NCI-H226 (cell line): Measurements from ENCODE around the gene AFMID.
"Not testable (repeated sequence)": the region's sequence is repeated elsewhere in the genome, so short reads cannot be mapped to it uniquely, and the experiment has no call there.

Experiments used
- DNase-seq: peaks from one replicate; pipeline ENCODE4 v3.0.0-alpha.2; 2015

The AFMID gene, protein sequence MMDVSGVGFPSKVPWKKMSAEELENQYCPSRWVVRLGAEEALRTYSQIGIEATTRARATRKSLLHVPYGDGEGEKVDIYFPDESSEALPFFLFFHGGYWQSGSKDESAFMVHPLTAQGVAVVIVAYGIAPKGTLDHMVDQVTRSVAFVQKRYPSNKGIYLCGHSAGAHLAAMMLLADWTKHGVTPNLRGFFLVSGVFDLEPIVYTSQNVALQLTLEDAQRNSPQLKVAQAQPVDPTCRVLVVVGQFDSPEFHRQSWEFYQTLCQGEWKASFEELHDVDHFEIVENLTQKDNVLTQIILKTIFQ

DNA sequence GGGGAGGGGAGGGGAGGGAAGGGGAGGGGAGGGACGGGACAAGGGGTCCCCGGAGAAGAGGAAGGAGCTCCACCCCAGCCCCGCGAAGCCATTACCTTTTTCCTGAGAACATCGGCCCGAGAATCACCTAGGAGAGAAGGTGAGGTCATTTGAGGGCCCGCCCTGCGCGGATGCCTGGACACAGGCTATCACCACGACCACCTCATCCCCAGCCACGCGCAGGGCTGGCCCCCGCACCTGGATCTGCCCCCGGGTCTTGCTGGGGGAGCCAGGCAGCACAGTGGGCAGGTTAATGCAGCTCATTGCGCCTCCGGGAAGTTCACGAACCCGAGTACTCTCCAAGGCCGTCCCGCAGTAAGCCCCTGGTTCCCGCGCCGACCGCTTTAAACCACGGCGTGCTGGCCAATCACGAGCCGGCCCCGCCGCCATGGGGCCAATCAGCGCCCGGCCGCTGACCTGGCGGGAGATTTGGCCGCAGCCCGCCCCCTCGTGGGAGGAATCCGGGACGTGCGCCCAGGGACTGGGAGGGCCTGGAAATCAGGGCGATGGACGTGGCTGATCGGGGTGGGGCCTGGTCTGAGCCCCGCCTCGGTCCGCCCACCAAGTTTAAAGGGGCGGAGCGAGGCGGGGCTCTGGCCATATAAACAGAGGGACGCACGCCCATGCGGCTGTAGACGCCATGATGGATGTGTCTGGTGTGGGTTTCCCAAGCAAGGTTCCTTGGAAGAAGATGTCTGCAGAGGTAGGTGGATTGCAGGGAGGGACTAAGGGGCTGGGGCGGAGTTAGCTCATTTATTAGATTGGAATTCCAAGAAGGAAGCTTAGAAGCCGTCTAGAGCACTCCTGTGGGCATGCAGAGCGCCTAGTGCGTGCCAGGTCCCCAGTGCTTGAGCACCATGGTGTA is at the start of gene AFMID, which contains the start of gene TK1:
Gene AFMID (plus strand): TSS at position 671 of the 904 bp plus-strand sequence. CDS start 9 bp downstream, at position 680.
Gene TK1 (minus strand): TSS at position 361 of the 904 bp plus-strand sequence. CDS start 58 bp downstream, at position 303.
- peak; percentile 94 for DNase-seq

DNA sequence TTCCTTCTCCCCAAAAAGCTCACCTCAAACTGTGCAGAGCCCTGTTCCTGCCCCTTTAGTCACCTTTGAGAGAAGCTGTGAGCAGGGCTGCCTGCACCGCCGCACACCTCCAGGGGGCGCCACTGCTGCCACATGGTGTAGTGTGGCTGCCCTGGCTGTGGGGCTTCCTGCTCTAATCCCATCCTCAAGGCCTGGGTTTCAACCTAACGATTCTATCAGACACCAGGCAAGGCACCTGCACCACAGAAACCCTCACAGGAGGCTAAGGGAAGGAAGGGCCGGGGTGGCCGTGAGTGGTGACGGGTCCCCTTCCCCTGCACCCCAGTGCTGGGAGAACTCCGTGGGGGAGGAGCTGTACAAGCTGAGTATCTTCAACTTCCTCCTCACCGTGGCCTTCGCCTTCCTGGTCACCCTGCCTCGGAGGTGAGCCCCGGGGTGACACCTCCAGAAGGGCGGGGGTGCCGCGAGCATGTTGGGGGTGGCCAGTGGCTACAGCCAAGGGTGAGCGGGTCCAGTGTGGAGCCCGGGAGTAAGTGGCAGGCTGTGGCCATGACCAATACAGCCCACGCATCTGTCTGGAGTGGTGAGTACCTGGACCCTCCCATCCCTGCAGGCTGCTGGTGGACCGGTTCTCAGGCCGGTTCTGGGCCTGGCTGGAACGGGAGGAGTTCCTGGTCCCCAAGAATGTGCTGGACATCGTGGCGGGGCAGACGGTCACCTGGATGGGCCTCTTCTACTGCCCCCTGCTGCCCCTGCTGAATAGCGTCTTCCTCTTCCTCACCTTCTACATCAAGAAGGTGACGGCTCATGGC is 49.6 kb upstream of the AFMID start:
- DNase-seq: no peak

DNA sequence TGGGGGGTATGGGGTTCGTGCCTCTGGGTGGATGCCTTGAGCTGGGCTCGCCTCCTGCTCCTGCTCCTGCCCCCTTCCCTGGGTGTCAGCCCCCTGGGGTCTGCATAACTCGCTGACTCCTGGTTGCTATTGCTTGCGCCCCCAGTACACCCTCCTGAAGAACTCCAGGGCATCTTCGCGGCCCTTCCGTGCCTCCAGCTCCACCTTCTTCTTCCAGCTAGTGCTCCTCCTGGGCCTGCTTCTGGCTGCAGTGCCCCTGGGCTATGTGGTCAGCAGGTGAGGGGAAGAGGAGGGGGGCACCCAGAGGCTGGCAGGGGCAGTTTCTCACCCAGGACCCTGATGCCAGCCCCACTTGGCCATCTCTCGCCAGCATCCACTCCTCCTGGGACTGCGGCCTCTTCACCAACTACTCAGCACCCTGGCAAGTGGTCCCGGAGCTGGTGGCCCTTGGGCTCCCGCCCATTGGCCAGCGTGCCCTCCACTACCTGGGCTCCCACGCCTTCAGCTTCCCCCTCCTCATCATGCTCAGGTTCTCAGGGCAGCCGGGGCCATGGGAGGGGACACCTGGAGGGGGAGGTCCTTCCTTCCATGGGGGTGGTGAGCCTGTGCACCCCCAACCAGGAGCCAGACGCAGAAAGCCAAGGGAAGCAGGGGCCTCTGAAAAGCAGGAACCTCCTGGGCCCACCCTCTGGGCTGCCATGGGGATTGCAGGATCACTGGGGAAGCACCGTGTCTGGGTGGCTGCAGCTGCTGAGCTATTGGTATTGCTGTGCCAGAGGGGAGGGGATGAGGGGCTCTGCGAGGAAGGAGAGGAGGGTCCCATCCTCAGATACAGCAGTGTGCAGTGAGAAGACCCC is 48.7 kb upstream of the AFMID start:
- DNase-seq: no peak

DNA sequence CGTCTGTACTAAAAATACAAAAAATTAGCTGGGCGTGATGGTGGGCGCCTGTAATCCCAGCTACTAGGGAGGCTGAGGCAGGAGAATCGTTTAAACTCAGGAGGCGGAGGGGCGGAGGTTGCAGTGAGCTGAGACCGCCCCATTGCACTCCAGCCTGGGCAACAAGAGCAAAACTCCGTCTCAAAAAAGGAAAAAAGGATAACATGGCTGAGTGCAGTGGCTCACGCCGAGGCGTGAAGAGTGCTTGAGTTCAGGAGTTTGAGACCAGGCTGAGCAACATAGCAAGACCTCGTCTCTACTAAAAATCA is 47.3 kb upstream of the AFMID start:
- not testable (repeated sequence) for DNase-seq

DNA sequence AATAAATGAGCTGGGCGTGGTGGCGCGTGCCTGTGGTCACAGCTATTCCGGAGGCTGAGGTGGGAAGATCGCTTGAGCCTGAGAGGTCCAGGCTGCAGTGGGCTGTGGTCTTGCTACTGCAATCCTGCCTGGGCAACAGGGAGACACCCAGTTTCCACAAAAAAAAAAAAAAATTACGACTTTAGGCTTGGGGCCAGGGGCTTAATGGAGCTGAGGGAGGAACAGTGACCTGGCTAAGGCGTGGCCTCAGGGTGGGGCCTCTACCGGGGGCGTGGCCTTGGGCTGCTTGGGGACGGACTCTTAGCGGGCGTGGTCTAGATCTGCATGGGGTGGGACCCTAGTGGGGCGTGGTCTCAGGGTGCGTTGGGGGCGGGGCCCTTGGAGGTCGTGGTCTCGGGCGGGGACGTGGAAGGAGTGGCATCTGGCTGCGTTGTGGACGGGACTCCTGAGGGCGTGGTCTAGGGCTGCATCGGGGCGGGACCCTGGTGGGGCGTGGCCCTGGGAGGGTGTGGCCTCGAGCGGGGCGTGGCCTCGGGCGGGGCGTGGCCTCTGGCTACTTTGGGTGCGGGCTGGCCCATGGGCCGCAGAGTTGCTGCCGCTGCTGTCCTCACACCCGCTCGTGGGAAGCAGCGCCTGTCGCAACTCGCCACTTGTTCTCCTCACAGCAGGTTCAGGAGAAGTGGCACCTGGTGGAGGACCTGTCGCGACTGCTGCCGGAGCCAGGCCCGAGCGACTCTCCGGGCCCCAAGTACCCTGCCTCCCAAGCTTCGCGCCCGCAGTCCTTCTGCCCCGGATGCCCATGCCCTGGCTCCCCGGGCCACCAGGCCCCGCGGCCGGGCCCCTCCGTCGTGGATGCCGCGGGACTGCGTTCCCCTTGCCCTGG is 46.8 kb upstream of the AFMID start:
- DNase-seq: peak; percentile 87

DNA sequence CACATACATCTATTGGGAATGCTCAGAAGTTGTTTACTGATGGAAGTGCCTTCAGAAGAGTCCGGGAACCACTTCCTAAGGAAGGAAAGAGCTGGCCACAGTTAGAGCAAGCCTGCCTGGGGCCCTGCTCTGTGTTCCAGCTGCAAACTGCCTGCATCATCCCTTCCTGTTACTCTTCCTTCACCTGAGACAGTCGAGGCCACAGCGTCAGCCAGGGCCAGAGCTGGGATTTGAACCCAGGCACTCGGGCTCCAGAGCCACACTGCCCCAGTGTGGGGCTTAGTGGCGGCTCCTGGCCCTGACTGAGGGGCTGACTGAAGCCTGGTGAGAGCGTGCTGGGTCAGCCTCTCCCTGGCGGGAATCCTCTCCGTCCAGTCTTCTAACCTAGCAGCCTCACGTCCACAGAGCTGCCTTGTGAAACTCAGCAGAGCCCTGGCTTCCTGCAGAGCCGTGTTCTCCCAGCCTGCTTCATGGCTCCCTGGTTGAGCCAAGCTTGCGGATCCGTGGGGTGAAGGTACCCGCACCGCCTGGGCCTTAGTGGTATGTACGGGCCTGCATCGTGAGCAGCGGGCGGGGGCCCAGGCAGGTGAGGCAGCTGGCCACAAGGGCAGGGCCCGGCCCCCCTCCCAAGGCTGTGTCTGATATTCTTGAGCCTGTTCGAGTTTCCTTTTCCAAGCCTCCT is 45.6 kb upstream of the AFMID start:
- DNase-seq: no peak

DNA sequence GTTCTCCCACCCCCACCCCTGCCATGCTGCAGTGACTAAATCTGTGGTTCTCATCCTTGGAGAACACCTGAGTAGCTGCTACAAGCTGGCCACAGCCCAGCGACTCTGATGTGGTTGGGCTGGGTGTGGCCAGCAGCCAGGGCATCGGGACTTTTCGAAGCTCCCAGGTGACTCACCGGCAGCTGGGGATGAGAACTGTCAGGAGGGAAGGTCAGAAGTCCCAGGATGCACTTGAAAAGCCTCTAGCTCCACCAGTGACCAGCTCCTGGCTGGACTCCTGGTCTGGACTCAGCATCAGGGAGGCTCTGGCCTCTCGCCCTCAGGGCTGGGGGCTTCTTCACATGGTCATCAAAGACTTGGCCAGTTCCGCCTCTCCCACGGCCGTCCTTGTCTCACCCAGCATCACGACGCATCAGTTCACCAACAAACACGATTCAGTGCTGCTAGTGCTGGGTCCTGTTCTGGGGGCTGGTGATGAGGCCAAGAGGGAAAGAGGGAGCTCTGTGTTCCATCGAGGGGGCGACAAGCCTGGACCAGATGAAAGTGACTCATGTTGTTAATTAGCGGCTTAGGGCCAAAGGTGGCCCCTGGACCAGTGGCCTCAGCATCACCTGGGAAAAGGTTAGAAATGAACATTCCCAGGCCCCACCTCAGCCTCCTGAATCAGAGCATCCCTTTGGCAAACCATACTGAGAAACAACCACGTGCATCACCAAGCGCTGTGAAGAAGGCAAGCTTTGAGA is 44.9 kb upstream of the AFMID start:
- DNase-seq: peak; percentile 71

DNA sequence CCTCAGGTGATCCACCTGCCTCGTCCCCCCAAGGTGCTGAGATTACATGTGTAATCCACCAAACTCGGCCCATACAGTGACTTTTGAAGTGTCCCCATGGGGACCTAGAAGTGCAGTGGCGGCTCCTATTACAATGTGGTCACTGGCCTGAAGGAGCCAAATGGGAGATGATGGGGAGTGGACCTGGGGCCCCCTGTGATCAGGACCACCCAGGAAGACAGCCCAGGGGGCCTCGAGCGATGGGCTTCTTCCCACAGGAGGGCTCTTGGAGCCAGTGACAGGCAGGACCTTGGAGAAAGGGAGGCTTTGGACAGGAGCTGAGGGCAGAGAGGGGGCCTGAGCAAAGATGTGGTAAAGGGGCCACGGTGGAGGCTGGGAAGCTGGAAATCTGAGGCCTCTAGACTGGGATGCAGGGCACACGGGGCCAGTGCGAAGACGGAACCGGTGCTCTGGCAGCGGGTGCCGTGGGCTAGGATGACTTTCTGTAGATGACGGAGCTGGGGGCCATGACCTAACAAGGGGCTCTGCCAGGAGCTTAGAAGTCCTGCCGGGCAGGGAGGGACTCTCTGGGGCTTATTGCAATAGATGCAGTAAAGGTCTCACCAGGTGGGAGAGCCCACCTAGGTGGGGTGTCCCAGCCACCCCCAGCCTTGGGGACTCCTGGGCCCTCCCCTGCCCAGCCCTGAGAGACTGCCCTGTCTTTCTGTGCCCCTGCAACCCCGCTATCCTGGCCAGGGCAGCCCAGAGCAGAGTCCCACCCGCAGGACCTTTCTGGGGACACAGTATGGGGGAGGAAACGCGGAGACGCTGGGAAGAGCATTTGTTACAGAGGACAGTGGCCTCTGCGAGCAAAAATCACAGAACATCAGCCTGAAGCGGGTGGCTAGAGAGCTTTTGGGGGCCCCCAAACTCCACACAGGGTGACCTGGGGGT is 43.7 kb upstream of the AFMID start:
- DNase-seq: no peak

DNA sequence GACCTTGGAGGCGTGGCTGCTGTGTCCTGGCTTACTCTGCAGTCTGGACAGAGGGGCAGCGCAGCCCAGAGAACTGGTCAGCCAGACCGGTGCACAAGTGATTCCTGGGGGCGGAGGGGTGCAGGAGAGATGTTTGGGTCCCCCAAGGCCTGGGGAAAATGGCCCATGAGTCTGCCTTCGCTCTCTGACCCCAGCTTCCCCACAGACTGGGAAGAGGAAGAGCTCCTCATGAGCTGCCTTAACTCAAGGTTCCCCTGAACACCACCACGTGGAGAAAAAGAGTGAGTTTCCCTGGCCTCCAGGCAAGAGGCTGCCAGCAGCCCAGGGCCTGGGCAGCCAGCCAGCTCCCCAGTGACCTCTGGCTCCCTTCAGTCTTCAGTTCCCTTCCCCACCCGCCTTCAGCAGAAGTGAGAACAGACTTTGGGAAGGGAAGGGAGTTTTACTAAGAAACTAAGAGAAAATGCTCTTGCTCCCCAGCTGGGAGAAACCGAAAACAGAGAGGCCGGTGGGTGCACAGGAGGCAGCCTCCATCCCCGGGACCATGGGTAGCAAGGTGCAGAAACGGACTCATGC is 42.9 kb upstream of the AFMID start:
- DNase-seq: peak; percentile 83

DNA sequence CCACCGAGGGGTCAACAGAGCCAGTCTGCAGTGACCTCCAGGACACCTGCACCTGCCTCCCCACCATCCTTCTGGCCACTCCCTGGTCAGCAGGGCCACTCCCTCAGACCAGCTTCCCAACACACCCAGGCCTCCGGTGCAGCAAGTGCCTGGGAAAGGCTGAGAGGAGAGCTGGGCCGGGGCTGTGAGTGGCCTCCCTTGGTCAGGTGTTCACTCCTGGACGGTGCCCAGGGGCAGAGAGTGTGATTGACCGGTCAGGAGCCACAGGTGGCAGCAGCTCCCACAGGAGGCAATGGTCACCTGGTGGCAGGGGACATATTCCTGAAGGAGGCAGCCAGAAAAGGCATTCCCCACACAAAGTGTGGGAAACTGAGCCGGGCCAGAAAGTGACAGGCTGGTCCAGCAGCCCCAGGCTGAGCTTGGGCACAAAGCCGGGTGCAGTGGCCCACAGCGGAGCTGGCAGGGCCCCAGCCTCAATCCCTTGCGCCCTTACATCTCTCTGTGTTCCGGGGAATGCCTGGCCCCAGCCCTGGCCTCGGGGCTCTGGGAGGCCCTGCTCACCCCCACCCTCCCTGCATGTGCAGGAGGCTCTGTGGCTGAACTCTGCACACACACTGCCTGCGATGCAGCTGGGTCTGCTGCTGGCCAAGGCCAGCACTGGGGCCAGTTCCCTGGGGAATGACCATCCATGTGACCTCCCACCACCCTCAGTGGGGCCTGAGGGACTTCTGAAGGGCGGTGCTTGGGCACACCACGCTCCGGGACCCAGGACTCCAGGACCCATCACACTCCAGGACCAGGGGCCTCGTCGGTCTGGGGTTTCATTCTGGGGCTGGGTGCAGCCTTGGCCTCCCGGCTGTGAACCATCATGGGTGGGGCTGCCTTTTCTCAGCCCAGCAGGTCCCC is 42.2 kb upstream of the AFMID start:
- DNase-seq: no peak

DNA sequence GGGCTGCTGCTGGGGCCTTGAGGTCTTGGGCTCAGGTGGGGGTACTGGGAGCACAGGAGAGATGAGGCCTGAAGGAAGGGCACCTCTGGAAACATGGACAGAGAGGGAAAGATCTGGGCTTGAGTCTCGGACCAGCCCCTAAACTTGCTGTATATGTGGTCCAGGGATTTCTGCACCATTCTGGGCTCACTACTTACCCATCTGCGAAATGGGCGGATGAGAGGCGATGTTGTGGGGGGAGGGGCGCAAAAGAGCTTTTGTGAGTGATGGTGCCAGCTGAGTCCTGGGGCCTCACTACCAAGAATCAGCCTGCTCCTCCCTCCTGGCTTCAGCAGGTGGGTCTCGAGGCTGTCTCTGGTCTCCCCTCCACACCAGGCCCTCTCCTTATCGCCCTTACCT is 40.7 kb upstream of the AFMID start:
- no peak for DNase-seq

DNA sequence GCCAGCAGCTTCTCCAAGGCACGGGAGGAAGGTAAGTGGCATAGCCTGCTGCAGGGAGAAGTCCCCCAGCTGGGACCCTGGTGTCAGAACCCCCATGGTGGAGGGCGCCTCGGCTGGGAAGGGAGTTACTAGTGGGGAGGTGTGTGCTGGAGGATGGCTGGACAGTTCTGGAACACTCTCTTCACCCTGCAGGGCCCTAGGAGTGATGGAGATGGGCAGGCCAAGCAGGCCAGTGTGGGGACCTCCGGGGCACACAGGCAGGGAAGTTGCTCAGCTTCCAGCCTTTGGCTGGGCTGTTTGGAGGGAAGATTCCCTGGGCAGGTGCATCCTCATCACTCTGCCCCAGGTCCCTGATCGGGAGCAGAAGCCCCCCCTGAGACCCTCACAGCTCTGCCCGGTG is 40.3 kb upstream of the AFMID start:
- no peak for DNase-seq

DNA sequence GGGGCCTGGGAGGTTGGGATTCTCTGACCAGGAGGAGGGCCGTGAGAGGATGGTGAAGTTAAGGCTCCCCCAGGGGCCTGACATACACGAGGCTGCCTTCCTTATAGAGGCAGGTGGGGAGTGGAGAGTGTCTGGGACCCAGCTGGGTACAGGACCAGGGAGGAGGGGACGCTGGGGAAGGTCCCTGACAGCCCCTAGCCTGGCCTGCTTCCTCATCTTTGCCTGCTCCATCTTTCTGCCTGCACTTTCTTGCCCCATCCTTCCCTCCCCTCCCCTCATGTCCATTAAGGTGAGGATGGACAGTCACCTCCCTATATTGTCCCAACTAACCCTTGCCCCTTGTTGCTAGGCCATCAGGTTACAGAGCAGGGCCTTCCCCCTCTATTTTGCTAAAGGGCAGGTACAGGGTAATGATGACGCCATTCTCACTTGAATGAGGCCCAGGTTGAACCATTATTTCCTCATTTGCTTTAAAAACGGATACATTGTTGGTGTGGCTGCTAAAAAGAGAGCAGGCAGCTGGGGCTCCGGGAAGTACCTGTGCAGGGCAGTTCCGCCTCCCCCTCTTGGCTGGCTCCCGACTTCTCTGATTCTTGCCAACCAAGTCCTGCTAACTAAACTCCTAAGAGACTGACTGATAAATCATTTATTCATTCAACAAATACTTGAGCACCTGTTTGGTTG is 39.7 kb upstream of the AFMID start:
- no peak for DNase-seq

DNA sequence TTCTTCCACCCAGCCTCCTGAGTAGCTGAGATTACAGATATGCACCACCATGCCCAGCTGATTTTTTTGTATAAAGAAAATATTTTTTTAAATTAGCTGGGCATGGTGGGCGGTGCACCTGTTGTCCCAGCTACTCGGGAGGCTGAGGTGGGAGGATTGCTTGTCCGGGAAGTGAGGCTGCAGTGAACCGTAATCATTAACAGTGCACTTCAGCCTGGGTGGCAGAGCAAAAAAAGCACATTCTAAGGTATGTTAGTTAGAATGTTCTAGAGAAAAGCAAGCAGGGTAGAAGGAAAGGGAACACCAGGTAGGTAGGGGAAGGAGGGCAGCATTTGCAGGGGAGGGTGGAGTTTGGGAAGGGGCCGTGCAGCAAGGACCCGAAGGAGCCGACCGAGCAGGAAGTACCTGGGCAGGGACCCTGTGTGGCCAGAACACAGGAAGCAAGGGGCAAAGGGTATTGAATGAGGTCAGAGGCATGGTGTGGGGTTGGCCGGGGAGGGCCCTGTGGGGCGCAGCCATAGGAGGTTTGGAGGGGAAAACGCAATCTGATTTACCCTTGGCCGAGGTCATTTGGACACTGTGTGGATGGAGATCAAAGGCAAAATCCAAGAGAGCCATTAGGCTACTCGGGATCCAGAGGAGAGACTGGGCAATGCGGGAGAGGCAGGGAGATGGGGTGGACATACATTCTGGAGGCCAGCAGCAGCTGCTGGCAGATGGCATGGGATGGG is 38.7 kb upstream of the AFMID start:
- DNase-seq: no peak

DNA sequence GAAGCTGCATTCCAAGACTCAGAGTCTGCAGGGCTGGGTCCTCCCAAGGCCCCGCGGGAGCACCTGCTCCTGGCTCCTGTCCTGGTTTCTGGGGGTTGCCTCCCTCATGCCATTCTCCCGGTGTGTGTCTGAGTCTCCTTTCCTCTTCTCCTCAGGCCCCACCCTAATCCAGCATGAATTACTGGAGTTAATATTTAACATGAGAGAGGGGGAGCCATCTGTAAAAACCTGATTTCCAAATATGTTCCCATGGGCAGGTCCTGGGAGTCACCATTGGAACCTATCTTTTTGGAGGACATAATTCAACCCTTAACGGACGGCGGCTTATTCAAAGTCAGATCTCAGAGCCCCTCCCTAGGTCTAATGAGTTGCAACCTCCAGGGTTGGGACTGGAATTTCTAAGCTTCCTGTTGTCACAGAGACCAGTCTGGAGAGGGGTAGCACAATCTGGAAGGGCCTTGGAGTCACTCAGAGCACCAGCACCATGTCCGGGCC is 35.6 kb upstream of the AFMID start:
- DNase-seq: peak; percentile 57
